Measurements from ENCODE around the gene CDC42BPA.

The CDC42BPA gene

DNA sequence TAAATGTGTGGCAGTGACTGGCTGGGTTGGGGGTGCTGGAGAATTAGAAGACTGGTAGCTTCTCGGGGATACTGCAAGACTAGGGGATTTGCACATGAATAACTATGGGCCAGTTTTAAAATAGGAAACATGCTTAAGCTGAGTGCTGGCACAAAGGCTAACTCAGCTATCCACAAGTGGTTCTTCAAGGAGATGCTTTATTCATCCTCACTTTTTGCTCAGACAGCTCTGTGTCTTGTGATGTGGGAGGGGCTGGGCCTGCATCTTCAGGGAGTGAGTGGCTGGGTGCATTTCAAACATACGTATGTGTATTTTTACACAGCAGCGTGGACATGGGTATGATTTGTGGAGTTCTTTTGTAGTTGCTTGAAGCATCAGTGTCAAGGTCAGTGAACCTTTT is 375.9 kb downstream of the CDC42BPA start:
- H3K4me1 ChIP-seq, result peaks cover 8% of the 10 kb centered on the region
- in situ Hi-C loops (cut with MboI; ENCODE audit: low sequenced_read_pairs), result no loop called here
- H3K27me3 ChIP-seq (ENCODE audit: low read depth), result no peaks in the 10 kb centered on the region
- no peak overlapping the region for H3K4me3 ChIP-seq
- DNase-seq (ENCODE audit: low spot score in 2 of 2), result no peak
- no peaks in the 10 kb centered on the region for H3K9me3 ChIP-seq
- H3K36me3 ChIP-seq (replicated peaks), result no peaks in the 10 kb centered on the region

DNA sequence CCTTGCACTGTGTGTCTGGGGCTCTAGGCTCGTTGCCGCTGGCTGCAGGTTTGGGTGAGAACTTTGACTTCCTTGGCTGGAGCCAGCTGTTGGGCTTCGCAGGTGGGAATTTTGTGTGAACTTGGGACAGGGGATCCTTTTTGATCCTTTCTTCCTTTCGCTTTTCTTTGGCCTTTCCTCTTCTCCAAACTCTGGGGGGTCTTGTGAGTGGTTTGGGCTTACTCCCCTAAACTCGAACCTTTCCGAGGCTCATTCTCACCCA is 377.6 kb downstream of the CDC42BPA start:
- DNase-seq (ENCODE audit: low spot score in 2 of 2), result no peak
- peaks cover 8% of the 10 kb centered on the region for H3K4me1 ChIP-seq
- H3K27me3 ChIP-seq (ENCODE audit: low read depth), result no peaks in the 10 kb centered on the region
- H3K4me3 ChIP-seq, result peak overlapping the region; percentile 51
- in situ Hi-C loops (cut with MboI; ENCODE audit: low sequenced_read_pairs), result no loop called here
- no peaks in the 10 kb centered on the region for H3K9me3 ChIP-seq
- H3K36me3 ChIP-seq (replicated peaks), result no peaks in the 10 kb centered on the region

DNA sequence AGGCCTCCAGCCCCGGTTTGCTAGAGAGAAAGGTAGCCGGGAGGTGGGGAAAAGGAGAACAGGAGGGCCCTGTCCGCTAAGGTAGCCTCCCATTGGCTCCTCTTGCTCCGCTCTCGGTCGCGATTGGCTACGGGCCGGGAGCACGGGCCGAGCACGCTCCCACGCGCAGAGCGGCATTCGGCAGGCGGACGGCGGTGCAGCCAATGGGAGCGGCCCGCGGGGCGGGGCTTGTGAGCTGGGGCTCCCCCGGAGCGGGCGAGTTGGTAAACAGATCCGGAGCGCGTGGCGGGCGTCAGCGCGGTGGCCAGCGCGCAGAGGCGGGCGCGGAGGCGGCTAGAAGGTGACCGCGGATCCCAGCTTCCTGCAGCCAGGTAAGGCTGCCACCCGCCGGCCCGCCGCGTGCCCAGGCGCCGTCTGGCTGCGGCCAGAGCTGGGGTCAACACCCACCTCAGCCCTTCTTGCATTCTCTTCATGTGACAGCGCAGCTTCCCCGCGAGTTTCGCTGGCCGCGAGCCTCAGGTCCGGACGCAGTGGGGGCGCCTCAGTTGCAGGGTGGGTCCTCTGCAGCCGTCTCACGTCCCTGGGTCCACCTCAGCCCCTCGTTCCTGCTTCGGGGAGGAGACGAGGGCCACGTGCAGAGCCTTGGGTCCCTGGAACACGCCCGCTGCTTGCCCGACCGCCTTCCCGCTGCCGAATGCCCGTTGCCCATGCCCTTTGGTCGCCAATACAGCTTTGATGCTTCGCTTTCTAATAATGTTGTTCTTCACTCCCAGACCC is 378.1 kb downstream of the CDC42BPA start, which contains the start of gene COQ8A:
Gene COQ8A, plus strand, starts transcription at position 266 of the 777 bp plus-strand sequence. CDS start 21,092 bp downstream, outside the sequence.
- Histone ChIP-seq H3K27me3 (ENCODE audit: low read depth) (no peaks in the 10 kb centered on the region), H3K4me3 (peak within 1 kb of the TSS; percentile 51), H3K9me3 (peaks cover 3% of the 10 kb centered on the region; the same call in 1 of the 2 replicates), H3K36me3 (replicated peaks) (no peaks in the 10 kb centered on the region), H3K4me1 (peaks cover 8% of the 10 kb centered on the region)
- in situ Hi-C loops (cut with MboI; ENCODE audit: low sequenced_read_pairs), result no loop called here
- DNase-seq (ENCODE audit: low spot score in 2 of 2), result peak; percentile 99 to 100

All from HAP-1 (cell line).